Activated B cell treated with CpG ODN at 0.5 μM for 24 hours (primary cell): ENCODE data around the gene CAPZA1. TPM values are rescaled to one million over a fixed set of nuclear protein-coding genes. Genes with fewer than 3 reads are reported as not detected.

ENCODE experiments used
- ATAC-seq: fragments of 200-7000 bp; cut with Tn5 transposase; one replicate; pipeline ENCODE4 v1.10.0; 2021; ENCODE audit warnings: low read depth, mild to moderate bottlenecking, moderate library complexity
- CTCF ChIA-PET: fragments of 350-600 bp; sonication (Branson Sonifier 250); formaldehyde crosslinking; loops from one replicate; lab custom pipeline; 2021; ENCODE audit warnings: antibody characterized with exemption; lab: Charles Lee
- POLR2A ChIA-PET: fragments of 350-600 bp; sonication (Branson Sonifier 250); formaldehyde crosslinking; loops from one replicate; lab custom pipeline; 2021; ENCODE audit warnings: antibody characterized with exemption; lab: Charles Lee
- DNase-seq: peaks from one replicate; pipeline ENCODE4 v3.0.0; 2022
- H3K27ac Mint-ChIP-seq: one replicate; pipeline ENCODE4 v1.8.0; 2020; ENCODE audit warnings: mixed read lengths
- H3K27me3 Mint-ChIP-seq: one replicate; pipeline ENCODE4 v1.8.0; 2021; ENCODE audit warnings: mixed read lengths
- H3K36me3 Mint-ChIP-seq: one replicate; pipeline ENCODE4 v1.8.0; 2021; ENCODE audit warnings: low read depth, mixed read lengths
- H3K4me1 Mint-ChIP-seq: one replicate; pipeline ENCODE4 v1.8.0; 2021; ENCODE audit warnings: mixed read lengths
- H3K4me3 Mint-ChIP-seq: one replicate; pipeline ENCODE4 v1.8.0; 2020; ENCODE audit warnings: mild to moderate bottlenecking, mixed read lengths
- H3K9me3 Mint-ChIP-seq: one replicate; pipeline ENCODE4 v1.8.0; 2020; ENCODE audit warnings: mixed read lengths
- intact Hi-C: fragments of 100-400 bp; cut with micrococcal nuclease; formaldehyde crosslinking; loops from one replicate; pipeline ENCODE4 v1.15.1; 2024
- total RNA-seq: library from RNA; stranded (reverse); gene quantifications from 2 replicates; pipeline ENCODE4 v1.2.3, GENCODE V29; 2022
- TF ChIP-seq, protein P1 (sequence below): fragments of 200-600 bp; IDR thresholded peaks from one replicate; pipeline ENCODE4 v1.8.0; 2022; ENCODE audit warnings: antibody characterized with exemption, mild to moderate bottlenecking

The CAPZA1 gene
- total RNA-seq, 1 donor from 2014 or later = 227 TPM

DNA sequence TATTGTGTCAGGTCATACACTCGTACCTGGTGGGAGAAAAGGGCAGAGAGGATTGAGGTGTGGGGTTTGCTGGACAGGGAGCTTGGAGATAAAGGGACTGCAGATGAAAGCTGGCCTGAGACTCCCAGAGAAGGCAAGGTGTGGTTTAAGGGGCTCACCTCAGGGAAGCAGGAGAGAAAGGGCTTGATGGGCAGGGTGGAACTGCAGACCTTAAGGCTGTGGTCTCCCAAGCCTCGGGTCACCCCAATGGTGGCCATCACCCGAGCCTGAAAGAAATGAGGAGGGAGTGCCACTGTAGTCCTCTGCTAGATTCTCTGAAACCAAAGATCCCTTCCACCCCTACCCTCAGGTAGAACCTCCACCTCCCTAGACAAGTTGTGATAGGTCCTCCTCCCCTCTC, 91.0 kb downstream of the CAPZA1 start:
- no peak for ATAC-seq
- no peak overlapping the region for H3K27ac Mint-ChIP-seq
- H3K9me3 Mint-ChIP-seq = no peaks in the 10 kb centered on the region
- H3K4me3 Mint-ChIP-seq = no peak overlapping the region
- no peaks in the 10 kb centered on the region for H3K36me3 Mint-ChIP-seq
- H3K27me3 Mint-ChIP-seq = no peaks in the 10 kb centered on the region
- POLR2A ChIA-PET = no interaction called here
- intact Hi-C loops = loop anchor here (10.0 kb wide), 1 partner anchor 1214 kb away; the partner anchor contains the start of gene HIPK1
- CTCF ChIA-PET = interaction anchor here (3.7 to 6.5 kb wide), 3 partner anchors 36 to 319 kb away, joined by 18 to 50 read pairs (median 48); partner anchors contain the start of gene MOV10
- TF ChIP-seq, protein P1, sequence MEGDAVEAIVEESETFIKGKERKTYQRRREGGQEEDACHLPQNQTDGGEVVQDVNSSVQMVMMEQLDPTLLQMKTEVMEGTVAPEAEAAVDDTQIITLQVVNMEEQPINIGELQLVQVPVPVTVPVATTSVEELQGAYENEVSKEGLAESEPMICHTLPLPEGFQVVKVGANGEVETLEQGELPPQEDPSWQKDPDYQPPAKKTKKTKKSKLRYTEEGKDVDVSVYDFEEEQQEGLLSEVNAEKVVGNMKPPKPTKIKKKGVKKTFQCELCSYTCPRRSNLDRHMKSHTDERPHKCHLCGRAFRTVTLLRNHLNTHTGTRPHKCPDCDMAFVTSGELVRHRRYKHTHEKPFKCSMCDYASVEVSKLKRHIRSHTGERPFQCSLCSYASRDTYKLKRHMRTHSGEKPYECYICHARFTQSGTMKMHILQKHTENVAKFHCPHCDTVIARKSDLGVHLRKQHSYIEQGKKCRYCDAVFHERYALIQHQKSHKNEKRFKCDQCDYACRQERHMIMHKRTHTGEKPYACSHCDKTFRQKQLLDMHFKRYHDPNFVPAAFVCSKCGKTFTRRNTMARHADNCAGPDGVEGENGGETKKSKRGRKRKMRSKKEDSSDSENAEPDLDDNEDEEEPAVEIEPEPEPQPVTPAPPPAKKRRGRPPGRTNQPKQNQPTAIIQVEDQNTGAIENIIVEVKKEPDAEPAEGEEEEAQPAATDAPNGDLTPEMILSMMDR = no peak
- H3K4me1 Mint-ChIP-seq = peaks cover 33% of the 10 kb centered on the region
- no peak for DNase-seq

DNA sequence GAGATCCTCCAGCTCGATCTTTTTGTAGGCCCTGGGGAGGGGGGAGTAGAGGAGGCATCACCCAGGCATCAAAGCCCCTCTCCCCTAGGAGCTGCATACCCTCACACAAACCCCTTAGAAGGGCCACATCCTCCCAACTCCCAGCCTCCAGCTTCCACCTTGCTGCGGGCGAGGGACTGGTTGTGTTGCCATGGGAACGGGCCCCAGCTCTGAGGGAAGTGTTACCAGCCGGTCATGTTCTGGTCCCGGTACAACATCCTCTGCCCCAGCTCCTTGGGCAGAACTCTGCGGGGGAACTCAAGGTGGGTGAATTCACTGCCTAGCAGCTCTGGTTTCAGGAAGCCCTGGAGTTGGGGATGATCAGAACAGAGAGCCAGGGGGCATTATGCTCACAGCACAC, 91.4 kb downstream of the CAPZA1 start:
- TF ChIP-seq, protein P1 = no peak
- no peaks in the 10 kb centered on the region for H3K27me3 Mint-ChIP-seq
- ChIA-PET POLR2A (no interaction called here), CTCF (interaction anchor here (4.8 to 6.5 kb wide), 2 partner anchors 209 to 320 kb away, joined by 48 to 50 read pairs; no protein-coding TSS in a partner anchor)
- no peaks in the 10 kb centered on the region for H3K36me3 Mint-ChIP-seq
- no peak for ATAC-seq
- no peak for DNase-seq
- no peaks in the 10 kb centered on the region for H3K9me3 Mint-ChIP-seq
- no peak overlapping the region for H3K27ac Mint-ChIP-seq
- intact Hi-C loops = loop anchor here (10.0 kb wide), 1 partner anchor 1214 kb away; the partner anchor contains the start of gene HIPK1
- H3K4me3 Mint-ChIP-seq = no peak overlapping the region
- peaks cover 33% of the 10 kb centered on the region for H3K4me1 Mint-ChIP-seq

DNA sequence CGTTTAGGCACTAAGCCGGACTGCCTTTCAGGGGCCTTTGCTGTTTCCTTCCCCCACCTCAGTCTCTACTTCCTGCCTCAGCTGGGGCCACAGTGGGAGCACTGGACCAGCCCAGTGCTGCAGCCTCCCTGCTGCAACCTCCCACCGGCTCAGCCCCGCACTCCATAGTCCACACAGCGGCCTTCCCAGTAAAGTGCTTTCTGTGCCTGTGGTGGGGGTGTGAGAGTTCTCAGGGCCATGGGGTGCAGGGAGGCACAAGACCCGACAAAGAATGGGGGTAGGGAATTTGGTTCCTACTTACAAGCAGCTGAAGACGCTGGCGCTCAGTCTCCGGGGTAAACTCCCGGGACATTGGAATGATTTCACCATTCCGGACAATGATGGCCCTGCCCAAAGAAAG, 92.0 kb downstream of the CAPZA1 start:
- Mint-ChIP-seq H3K9me3 (no peaks in the 10 kb centered on the region), H3K4me3 (no peak overlapping the region), H3K27me3 (no peaks in the 10 kb centered on the region), H3K4me1 (peaks cover 34% of the 10 kb centered on the region), H3K27ac (no peak overlapping the region), H3K36me3 (no peaks in the 10 kb centered on the region)
- ChIA-PET POLR2A (no interaction called here), CTCF (interaction anchor here (4.8 to 6.5 kb wide), 2 partner anchors 210 to 320 kb away, joined by 48 to 50 read pairs; no protein-coding TSS in a partner anchor)
- DNase-seq (no peak), ATAC-seq (no peak)
- TF ChIP-seq, protein P1 = no peak
- intact Hi-C loops = loop anchor here (10.0 kb wide), 1 partner anchor 1213 kb away; the partner anchor contains the start of gene HIPK1

GRCh38 chr1:112712191-112712590, 92.6 kb downstream of the CAPZA1 start:
- H3K36me3 Mint-ChIP-seq = no peaks in the 10 kb centered on the region
- DNase-seq = no peak
- H3K27ac Mint-ChIP-seq = no peak overlapping the region
- no peak for ATAC-seq
- intact Hi-C loops = loop anchor here (10.0 kb wide), 1 partner anchor 1213 kb away; the partner anchor contains the start of gene HIPK1
- CTCF ChIA-PET = interaction anchor here (0.7 to 6.5 kb wide), 2 partner anchors 211 to 1226 kb away, joined by 3 to 50 read pairs; no protein-coding TSS in a partner anchor
- H3K4me1 Mint-ChIP-seq = peaks cover 35% of the 10 kb centered on the region
- H3K9me3 Mint-ChIP-seq = no peaks in the 10 kb centered on the region
- no peaks in the 10 kb centered on the region for H3K27me3 Mint-ChIP-seq
- POLR2A ChIA-PET = no interaction called here
- TF ChIP-seq, protein P1 = no peak
- H3K4me3 Mint-ChIP-seq = no peak overlapping the region

DNA sequence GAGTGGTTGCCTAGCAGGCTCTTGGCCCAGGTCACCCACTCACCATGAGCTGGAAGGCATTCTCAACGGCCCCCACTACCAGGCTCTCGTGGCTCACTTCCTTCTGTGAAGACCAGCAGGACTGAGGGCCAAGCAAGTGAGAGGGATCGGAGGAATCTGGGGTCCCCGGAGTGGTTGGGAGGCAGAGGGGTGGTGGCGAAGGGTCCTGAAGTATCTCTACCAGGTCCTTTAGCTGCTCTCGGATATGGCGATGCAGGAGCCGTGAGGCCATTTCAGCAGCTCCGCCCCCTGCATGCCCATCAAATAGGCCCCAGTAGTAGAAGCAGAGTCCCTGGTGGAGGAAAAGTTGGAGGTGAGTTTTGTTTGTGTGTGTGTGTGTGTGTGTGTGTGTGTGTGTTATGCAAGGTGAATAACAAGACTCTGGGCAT, 93.1 kb downstream of the CAPZA1 start:
- no peaks in the 10 kb centered on the region for H3K9me3 Mint-ChIP-seq
- TF ChIP-seq, protein P1 = no peak
- peak overlapping the region; percentile 15 for H3K4me3 Mint-ChIP-seq
- peak overlapping the region; percentile 61 for H3K27ac Mint-ChIP-seq
- ATAC-seq (no peak), DNase-seq (no peak)
- ChIA-PET POLR2A (no interaction called here), CTCF (interaction anchor here (0.7 to 6.5 kb wide), 2 partner anchors 211 to 1226 kb away, joined by 3 to 50 read pairs; no protein-coding TSS in a partner anchor)
- no peaks in the 10 kb centered on the region for H3K36me3 Mint-ChIP-seq
- no peaks in the 10 kb centered on the region for H3K27me3 Mint-ChIP-seq
- intact Hi-C loops = loop anchor here (10.0 kb wide), 1 partner anchor 1212 kb away; the partner anchor contains the start of gene HIPK1
- peaks cover 34% of the 10 kb centered on the region for H3K4me1 Mint-ChIP-seq
